Measurements from ENCODE around the gene CUX1. TPM values are rescaled to one million over a fixed set of nuclear protein-coding genes. Genes with fewer than 3 reads are reported as not detected.
"Not testable (repeated sequence)": the region's sequence is repeated elsewhere in the genome, so short reads cannot be mapped to it uniquely, and the experiment has no call there.

CUX1 gene
- total RNA-seq, 4 donors from 2014 or later: 58.2 to 295 (median 76.9) TPM

- Histone ChIP-seq H3K27ac (no peak overlapping the region), H3K36me3 (no peaks in the 10 kb centered on the region)
- intact Hi-C loops (cut with DNase I; ENCODE audit: low total_unique reads): no loop called here
These were observed 364.6 kb downstream of the CUX1 start for GRCh38 chr7:102182016-102182415.

GRCh38 chr7:102183848-102184247 lies 366.4 kb downstream of the CUX1 start:
- intact Hi-C loops (cut with DNase I; ENCODE audit: low total_unique reads); H3K27me3 ChIP-seq; H3K27ac ChIP-seq; H3K4me3 ChIP-seq; DNase-seq; H3K36me3 ChIP-seq; H3K9me3 ChIP-seq; H3K4me1 ChIP-seq: not testable (repeated sequence)

More at GRCh38 chr7:102182016-102182415, 364.6 kb downstream of the CUX1 start:
- no peak for DNase-seq
- Histone ChIP-seq H3K9me3 (no peaks in the 10 kb centered on the region), H3K4me3 (no peak overlapping the region), H3K4me1 (no peaks in the 10 kb centered on the region), H3K27me3 (no peaks in the 10 kb centered on the region)
- no peak for TF ChIP-seq POLR2A (IDR thresholded peaks at IDR 0.05)
- TF ChIP-seq CTCF (IDR thresholded peaks at IDR 0.05): no peak

- TF ChIP-seq POLR2A (IDR thresholded peaks at IDR 0.05) (no peak), CTCF (IDR thresholded peaks at IDR 0.05) (no peak)
- intact Hi-C loops (cut with DNase I; ENCODE audit: low total_unique reads): no loop called here
- H3K36me3 ChIP-seq: no peaks in the 10 kb centered on the region
These were observed 366.9 kb downstream of the CUX1 start for GRCh38 chr7:102184303-102184702.

GRCh38 chr7:102185796-102186195 lies 368.4 kb downstream of the CUX1 start:
- no peak overlapping the region for H3K27ac ChIP-seq
- no peaks in the 10 kb centered on the region for H3K36me3 ChIP-seq
- no peaks in the 10 kb centered on the region for H3K4me1 ChIP-seq
- no peak overlapping the region for H3K4me3 ChIP-seq
- intact Hi-C loops (cut with DNase I; ENCODE audit: low total_unique reads): no loop called here
- no peak for TF ChIP-seq POLR2A (IDR thresholded peaks at IDR 0.05)
- TF ChIP-seq CTCF (IDR thresholded peaks at IDR 0.05): no peak
- DNase-seq: no peak
- no peaks in the 10 kb centered on the region for H3K27me3 ChIP-seq
- H3K9me3 ChIP-seq: no peaks in the 10 kb centered on the region

More at GRCh38 chr7:102184303-102184702, 366.9 kb downstream of the CUX1 start:
- no peak for DNase-seq
- H3K9me3 ChIP-seq: no peaks in the 10 kb centered on the region
- no peak overlapping the region for H3K4me3 ChIP-seq
- H3K27me3 ChIP-seq: no peaks in the 10 kb centered on the region
- H3K27ac ChIP-seq: no peak overlapping the region
- no peaks in the 10 kb centered on the region for H3K4me1 ChIP-seq

GRCh38 chr7:102186306-102186705 lies 368.9 kb downstream of the CUX1 start:
- Histone ChIP-seq H3K27ac (no peak overlapping the region), H3K36me3 (no peaks in the 10 kb centered on the region), H3K9me3 (no peaks in the 10 kb centered on the region), H3K4me3 (no peak overlapping the region), H3K27me3 (no peaks in the 10 kb centered on the region), H3K4me1 (no peaks in the 10 kb centered on the region)
- no peak for DNase-seq
- TF ChIP-seq CTCF (IDR thresholded peaks at IDR 0.05) (no peak), POLR2A (IDR thresholded peaks at IDR 0.05) (no peak)
- intact Hi-C loops (cut with DNase I; ENCODE audit: low total_unique reads): no loop called here

- Histone ChIP-seq H3K9me3 (no peaks in the 10 kb centered on the region), H3K36me3 (no peaks in the 10 kb centered on the region), H3K27me3 (no peaks in the 10 kb centered on the region), H3K4me1 (no peaks in the 10 kb centered on the region), H3K4me3 (no peak overlapping the region), H3K27ac (no peak overlapping the region)
- TF ChIP-seq CTCF (IDR thresholded peaks at IDR 0.05): no peak
- no peak for TF ChIP-seq POLR2A (IDR thresholded peaks at IDR 0.05)
- intact Hi-C loops (cut with DNase I; ENCODE audit: low total_unique reads): no loop called here
- DNase-seq: no peak
These were observed 371.3 kb downstream of the CUX1 start for GRCh38 chr7:102188746-102189145.

All from uterus (tissue), 4 donors.